ENCODE measurements around the gene CELF1. TPM values are rescaled to one million over a fixed set of nuclear protein-coding genes. Genes with fewer than 3 reads are reported as not detected.
A peak's percentile ranks its signal among the peaks of the same experiment; 100 is the strongest.

The CELF1 gene
- total and polyA plus RNA-seq, 2 of the 13 experiments (the other 11 are each of a cell fraction or from before 2014, with no cell fraction given): 69.0 to 80.1 TPM

DNA sequence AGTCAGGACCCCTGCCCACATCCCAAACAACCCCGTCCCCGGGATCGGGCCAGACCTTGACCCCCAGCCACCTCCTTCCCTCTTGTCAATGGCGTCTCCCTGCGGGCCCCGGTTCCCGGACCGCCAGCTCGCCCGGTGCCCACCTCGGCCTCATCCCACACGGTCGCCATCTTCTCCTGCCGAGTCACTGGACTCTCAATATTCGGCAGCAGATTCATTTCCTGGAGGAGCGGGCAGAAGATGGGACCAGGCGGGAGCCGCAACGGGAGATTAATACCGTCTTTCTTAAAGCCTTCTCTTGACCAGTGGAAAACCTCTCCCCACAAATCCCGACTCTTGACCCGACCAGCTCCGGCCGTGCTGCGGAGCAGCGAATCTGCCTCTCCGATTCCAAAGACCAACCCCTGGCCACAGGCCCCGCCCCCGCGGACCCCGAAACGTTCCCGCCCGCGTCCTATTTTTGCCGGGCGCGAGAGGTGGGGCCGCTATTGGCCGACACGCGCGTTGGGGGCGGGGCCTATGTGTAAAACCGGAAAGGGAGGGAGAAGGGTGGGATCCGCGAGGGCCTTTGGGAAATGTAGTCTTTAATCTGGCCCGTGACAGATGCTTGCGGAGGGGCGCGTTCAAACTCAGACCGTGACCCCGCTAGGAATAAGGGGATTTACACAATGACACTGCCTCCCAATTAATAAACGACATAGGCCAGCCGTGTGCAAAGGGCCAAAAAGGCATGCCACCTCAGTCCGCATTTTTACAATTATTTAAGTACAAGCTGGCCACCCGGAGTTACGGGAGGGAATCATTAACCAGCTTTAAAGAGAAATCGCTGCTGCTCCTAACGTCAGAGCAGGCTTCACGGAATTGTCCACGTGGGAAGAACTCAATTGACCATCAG, 126.6 kb downstream of the CELF1 start, which contains the start of gene PSMC3 (continued):
- TF ChIP-seq, protein P1, sequence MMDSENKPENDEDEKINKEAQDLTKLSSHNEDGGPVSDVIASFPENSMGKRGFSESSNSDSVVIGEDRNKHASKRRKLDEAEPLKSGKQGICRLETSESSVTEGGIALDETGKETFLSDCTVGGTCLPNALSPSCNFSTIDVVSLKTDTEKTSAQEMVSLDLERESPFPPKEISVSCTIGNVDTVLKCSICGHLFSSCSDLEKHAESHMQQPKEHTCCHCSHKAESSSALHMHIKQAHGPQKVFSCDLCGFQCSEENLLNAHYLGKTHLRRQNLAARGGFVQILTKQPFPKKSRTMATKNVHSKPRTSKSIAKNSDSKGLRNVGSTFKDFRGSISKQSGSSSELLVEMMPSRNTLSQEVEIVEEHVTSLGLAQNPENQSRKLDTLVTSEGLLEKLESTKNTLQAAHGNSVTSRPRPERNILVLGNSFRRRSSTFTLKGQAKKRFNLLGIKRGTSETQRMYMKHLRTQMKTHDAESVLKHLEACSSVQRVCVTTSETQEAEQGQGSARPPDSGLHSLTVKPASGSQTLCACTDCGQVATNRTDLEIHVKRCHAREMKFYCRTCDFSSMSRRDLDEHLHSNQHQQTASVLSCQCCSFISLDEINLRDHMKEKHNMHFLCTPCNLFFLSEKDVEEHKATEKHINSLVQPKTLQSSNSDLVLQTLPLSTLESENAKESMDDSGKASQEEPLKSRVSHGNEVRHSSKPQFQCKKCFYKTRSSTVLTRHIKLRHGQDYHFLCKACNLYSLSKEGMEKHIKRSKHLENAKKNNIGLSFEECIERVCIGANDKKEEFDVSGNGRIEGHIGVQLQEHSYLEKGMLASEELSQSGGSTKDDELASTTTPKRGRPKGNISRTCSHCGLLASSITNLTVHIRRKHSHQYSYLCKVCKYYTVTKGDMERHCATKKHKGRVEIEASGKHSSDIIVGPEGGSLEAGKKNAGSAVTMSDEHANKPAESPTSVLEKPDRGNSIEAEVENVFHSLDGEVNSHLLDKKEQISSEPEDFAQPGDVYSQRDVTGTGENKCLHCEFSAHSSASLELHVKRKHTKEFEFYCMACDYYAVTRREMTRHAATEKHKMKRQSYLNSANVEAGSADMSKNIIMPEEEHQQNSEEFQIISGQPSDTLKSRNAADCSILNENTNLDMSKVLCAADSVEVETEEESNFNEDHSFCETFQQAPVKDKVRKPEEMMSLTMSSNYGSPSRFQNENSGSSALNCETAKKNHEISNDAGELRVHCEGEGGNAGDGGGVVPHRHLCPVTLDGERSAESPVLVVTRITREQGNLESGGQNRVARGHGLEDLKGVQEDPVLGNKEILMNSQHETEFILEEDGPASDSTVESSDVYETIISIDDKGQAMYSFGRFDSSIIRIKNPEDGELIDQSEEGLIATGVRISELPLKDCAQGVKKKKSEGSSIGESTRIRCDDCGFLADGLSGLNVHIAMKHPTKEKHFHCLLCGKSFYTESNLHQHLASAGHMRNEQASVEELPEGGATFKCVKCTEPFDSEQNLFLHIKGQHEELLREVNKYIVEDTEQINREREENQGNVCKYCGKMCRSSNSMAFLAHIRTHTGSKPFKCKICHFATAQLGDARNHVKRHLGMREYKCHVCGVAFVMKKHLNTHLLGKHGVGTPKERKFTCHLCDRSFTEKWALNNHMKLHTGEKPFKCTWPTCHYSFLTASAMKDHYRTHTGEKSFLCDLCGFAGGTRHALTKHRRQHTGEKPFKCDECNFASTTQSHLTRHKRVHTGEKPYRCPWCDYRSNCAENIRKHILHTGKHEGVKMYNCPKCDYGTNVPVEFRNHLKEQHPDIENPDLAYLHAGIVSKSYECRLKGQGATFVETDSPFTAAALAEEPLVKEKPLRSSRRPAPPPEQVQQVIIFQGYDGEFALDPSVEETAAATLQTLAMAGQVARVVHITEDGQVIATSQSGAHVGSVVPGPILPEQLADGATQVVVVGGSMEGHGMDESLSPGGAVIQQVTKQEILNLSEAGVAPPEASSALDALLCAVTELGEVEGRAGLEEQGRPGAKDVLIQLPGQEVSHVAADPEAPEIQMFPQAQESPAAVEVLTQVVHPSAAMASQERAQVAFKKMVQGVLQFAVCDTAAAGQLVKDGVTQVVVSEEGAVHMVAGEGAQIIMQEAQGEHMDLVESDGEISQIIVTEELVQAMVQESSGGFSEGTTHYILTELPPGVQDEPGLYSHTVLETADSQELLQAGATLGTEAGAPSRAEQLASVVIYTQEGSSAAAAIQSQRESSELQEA (CRISPR knock-in tag; IDR thresholded peaks at IDR 0.05; ENCODE audit: not compliant biosample characterization): no peak
- TF ChIP-seq, protein P2, sequence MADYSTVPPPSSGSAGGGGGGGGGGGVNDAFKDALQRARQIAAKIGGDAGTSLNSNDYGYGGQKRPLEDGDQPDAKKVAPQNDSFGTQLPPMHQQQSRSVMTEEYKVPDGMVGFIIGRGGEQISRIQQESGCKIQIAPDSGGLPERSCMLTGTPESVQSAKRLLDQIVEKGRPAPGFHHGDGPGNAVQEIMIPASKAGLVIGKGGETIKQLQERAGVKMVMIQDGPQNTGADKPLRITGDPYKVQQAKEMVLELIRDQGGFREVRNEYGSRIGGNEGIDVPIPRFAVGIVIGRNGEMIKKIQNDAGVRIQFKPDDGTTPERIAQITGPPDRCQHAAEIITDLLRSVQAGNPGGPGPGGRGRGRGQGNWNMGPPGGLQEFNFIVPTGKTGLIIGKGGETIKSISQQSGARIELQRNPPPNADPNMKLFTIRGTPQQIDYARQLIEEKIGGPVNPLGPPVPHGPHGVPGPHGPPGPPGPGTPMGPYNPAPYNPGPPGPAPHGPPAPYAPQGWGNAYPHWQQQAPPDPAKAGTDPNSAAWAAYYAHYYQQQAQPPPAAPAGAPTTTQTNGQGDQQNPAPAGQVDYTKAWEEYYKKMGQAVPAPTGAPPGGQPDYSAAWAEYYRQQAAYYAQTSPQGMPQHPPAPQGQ (CRISPR knock-in tag; IDR thresholded peaks at IDR 0.05; ENCODE audit: borderline replicate concordance): no peak
- TF ChIP-seq MIER2 (CRISPR knock-in tag; IDR thresholded peaks at IDR 0.05) (no peak), EEA1 (CRISPR knock-in tag; IDR thresholded peaks at IDR 0.05; ENCODE audit: borderline replicate concordance) (no peak), SRSF1 (optimal IDR thresholded peaks at IDR 0.05; ENCODE audit: low read depth, low read length) (peak; percentile 55), ZNF17 (CRISPR knock-in tag; IDR thresholded peaks at IDR 0.05) (no peak), ZNF460 (CRISPR knock-in tag; IDR thresholded peaks at IDR 0.05; ENCODE audit: borderline replicate concordance) (no peak), ZSCAN31 (CRISPR knock-in tag; IDR thresholded peaks at IDR 0.05; ENCODE audit: low read depth) (0 out of 2 replicates have a peak, but pooled peaks have one; percentile 44), ZIK1 (CRISPR knock-in tag; IDR thresholded peaks at IDR 0.05; ENCODE audit: borderline replicate concordance, low read depth) (no peak), FOXA1 (IDR thresholded peaks at IDR 0.05) (no peak), FOXA1 (CRISPR knock-in tag; IDR thresholded peaks at IDR 0.05) (peak; percentile 6; the same call in 1 of the 2 replicates), MXD4 (CRISPR knock-in tag; IDR thresholded peaks at IDR 0.05) (peak; percentile 37), ZNF335 (CRISPR knock-in tag; IDR thresholded peaks at IDR 0.05) (peak; percentile 42; the same call in 1 of the 2 replicates), ZNF761 (CRISPR knock-in tag; conservative IDR thresholded peaks at IDR 0.05) (peak; percentile 79; the same call in 1 of the 2 replicates)
- TF ChIP-seq, protein P3, sequence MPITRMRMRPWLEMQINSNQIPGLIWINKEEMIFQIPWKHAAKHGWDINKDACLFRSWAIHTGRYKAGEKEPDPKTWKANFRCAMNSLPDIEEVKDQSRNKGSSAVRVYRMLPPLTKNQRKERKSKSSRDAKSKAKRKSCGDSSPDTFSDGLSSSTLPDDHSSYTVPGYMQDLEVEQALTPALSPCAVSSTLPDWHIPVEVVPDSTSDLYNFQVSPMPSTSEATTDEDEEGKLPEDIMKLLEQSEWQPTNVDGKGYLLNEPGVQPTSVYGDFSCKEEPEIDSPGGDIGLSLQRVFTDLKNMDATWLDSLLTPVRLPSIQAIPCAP (CRISPR knock-in tag; IDR thresholded peaks at IDR 0.05; ENCODE audit: low read depth): no peak
- TF ChIP-seq, protein P4, sequence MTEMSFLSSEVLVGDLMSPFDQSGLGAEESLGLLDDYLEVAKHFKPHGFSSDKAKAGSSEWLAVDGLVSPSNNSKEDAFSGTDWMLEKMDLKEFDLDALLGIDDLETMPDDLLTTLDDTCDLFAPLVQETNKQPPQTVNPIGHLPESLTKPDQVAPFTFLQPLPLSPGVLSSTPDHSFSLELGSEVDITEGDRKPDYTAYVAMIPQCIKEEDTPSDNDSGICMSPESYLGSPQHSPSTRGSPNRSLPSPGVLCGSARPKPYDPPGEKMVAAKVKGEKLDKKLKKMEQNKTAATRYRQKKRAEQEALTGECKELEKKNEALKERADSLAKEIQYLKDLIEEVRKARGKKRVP (CRISPR knock-in tag; IDR thresholded peaks at IDR 0.05): no peak
